Suprapubic skin (tissue), 3 donors: ENCODE measurements around the gene ANKRD2.

Experiments
- CTCF ChIP-seq, 2 donors: fragments of 200-600 bp in 1 of 2; fragments of 450-650 bp in 1 of 2; sonication (generic) in 1 of 2; IDR thresholded peaks; one replicate each; pipeline ENCODE4 v1.5.1; 2016 to 2019; ENCODE audit warnings: antibody characterized with exemption in 2 of 2, mild to moderate bottlenecking in 1 of 2, moderate library complexity in 1 of 2
- POLR2AphosphoS5 ChIP-seq, 3 donors: sonication (generic); formaldehyde crosslinking; IDR thresholded peaks; one replicate each; pipeline ENCODE4 v1.6.1; 2017; ENCODE audit warnings: antibody characterized with exemption in 3 of 3

DNA sequence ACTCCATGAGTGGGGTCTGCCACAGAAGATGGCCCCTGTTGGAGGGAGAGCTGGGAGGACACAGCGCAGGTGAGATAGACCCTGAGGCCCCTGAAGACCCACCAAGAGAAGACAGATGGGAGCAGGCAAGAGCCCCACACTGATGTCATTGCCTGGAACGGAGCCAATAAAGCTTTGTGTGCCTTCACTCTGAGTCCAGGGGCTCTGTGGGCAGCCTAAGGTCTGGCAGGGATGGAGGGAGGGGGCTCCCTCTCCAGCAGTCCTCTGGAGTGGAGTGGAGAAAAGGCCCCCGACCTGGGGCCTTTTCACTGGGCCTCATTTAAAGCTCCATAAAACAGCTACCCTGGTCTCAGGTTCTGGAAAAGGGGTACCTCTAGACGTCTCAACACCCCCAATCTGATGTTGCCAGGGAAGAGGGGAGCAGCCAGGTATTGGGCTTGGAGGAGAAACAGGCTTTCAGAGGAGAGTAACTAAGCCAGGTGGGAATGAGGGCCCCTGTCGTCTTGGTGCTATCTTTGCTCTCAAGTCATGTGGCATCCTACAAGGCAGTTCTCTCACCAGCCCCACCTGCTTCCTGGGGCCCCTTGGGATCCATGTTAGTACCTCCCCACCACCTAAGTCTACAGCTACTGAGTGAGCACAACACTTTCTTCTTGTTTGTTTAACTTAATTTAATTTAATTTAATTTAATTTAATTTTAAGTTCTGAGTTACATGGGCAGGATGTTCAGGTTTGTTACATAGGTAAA lies 18.3 kb downstream of the ANKRD2 start:
- no peak for TF ChIP-seq CTCF (IDR thresholded peaks at IDR 0.05)
- TF ChIP-seq POLR2AphosphoS5 (IDR thresholded peaks at IDR 0.05): no peak
